A549 (cell line): ENCODE measurements around the gene GPR158.

Experiments used
- BHLHE40 ChIP-seq: IDR thresholded peaks from 2 replicates; pipeline ENCODE4 v1.6.1; 2012; ENCODE audit warnings: low read depth, low read length, inconsistent platforms
- FOSL2 ChIP-seq, 2 experiments: fragments of 450-650 bp in 1 of 2; fragments of >200 bp in 1 of 2; sonication (Bioruptor Twin) in 1 of 2; formaldehyde crosslinking; IDR thresholded peaks; 2 replicates each; pipeline versions ENCODE4 v1.5.0 to v1.6.1; 2016 to 2020; ENCODE audit warnings: mild to moderate bottlenecking in 1 of 2, moderate library complexity in 1 of 2
- HEYL ChIP-seq: fragments of 250-450 bp; sonication (Bioruptor Pico); IDR thresholded peaks from 2 replicates; pipeline ENCODE4 v1.8.0; 2021; ENCODE audit warnings: mild to moderate bottlenecking, moderate library complexity
- NR3C1 ChIP-seq: fragments of >200 bp; sonication (Bioruptor Twin); formaldehyde crosslinking; IDR thresholded peaks from 3 replicates; pipeline ENCODE4 v1.6.1; 2017
- POLR2A ChIP-seq: IDR thresholded peaks from 2 replicates; pipeline ENCODE4 v1.6.1; 2012; ENCODE audit warnings: mild to moderate bottlenecking, low read length
- RFX5 ChIP-seq: fragments of 450-650 bp; IDR thresholded peaks from 2 replicates; pipeline ENCODE4 v1.7.1; 2014; ENCODE audit warnings: antibody characterized with exemption, mild to moderate bottlenecking, moderate library complexity
- SMC3 ChIP-seq: fragments of >200 bp; sonication (Bioruptor Twin); formaldehyde crosslinking; IDR thresholded peaks from 3 replicates; pipeline ENCODE4 v1.6.1; 2018; ENCODE audit warnings: inconsistent platforms
- TFCP2L1 ChIP-seq: fragments of 250-450 bp; sonication (Bioruptor Pico); IDR thresholded peaks from 2 replicates; pipeline ENCODE4 v1.5.0; 2021; ENCODE audit warnings: mild to moderate bottlenecking
- TP53 ChIP-seq: fragments of 250-450 bp; sonication (Bioruptor Pico); IDR thresholded peaks from 2 replicates; pipeline ENCODE4 v1.5.0; 2021; ENCODE audit warnings: mild to moderate bottlenecking, moderate library complexity
- ZFP36 ChIP-seq: fragments of 450-650 bp; IDR thresholded peaks from 2 replicates; pipeline ENCODE4 v1.6.1; 2014; ENCODE audit warnings: borderline replicate concordance; ENCODE audit not compliant: partially characterized antibody
- TF ChIP-seq, protein P1 (sequence below): fragments of >200 bp; sonication (Bioruptor Twin); formaldehyde crosslinking; IDR thresholded peaks from 3 replicates; pipeline ENCODE4 v1.5.1; 2016
- TF ChIP-seq, protein P2 (sequence below): fragments of 150-350 bp; IDR thresholded peaks from 2 replicates; pipeline ENCODE4 v1.6.1; 2014; ENCODE audit warnings: low read depth, mild to moderate bottlenecking, low read length
- TF ChIP-seq, protein P3 (sequence below): fragments of 450-650 bp; IDR thresholded peaks from 2 replicates; pipeline ENCODE4 v1.6.1; 2014; ENCODE audit warnings: antibody characterized with exemption

DNA sequence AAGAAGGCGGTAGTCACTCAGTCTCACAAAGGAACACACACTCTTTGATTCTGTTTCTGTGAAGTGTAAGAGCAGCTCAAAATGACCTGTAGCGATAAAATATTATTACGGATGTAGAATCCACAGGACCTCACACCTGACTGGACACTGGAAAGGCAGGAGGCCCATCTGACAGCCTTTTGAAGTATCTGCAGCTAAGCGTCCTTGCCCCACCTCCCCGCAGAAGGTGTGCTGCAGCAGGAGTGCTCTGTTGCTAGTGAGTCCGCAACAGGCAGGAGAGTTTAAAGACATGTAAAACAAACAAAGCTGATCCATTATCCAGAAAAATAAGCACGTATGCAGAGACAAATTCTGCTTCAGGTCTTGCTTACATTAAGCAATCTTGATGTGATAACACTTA is 355.5 kb downstream of the GPR158 start:
- TF ChIP-seq, protein P1, sequence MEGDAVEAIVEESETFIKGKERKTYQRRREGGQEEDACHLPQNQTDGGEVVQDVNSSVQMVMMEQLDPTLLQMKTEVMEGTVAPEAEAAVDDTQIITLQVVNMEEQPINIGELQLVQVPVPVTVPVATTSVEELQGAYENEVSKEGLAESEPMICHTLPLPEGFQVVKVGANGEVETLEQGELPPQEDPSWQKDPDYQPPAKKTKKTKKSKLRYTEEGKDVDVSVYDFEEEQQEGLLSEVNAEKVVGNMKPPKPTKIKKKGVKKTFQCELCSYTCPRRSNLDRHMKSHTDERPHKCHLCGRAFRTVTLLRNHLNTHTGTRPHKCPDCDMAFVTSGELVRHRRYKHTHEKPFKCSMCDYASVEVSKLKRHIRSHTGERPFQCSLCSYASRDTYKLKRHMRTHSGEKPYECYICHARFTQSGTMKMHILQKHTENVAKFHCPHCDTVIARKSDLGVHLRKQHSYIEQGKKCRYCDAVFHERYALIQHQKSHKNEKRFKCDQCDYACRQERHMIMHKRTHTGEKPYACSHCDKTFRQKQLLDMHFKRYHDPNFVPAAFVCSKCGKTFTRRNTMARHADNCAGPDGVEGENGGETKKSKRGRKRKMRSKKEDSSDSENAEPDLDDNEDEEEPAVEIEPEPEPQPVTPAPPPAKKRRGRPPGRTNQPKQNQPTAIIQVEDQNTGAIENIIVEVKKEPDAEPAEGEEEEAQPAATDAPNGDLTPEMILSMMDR: no peak
- TF ChIP-seq FOSL2 (IDR thresholded peaks at IDR 0.05) (no peak), FOSL2 (CRISPR knock-in tag; IDR thresholded peaks at IDR 0.05) (no peak), POLR2A (no peak), NR3C1 (no peak), TP53 (CRISPR knock-in tag) (no peak), SMC3 (no peak), ZFP36 (no peak), TFCP2L1 (CRISPR knock-in tag) (no peak), BHLHE40 (no peak), RFX5 (no peak), HEYL (CRISPR knock-in tag) (no peak)
- TF ChIP-seq, protein P2, sequence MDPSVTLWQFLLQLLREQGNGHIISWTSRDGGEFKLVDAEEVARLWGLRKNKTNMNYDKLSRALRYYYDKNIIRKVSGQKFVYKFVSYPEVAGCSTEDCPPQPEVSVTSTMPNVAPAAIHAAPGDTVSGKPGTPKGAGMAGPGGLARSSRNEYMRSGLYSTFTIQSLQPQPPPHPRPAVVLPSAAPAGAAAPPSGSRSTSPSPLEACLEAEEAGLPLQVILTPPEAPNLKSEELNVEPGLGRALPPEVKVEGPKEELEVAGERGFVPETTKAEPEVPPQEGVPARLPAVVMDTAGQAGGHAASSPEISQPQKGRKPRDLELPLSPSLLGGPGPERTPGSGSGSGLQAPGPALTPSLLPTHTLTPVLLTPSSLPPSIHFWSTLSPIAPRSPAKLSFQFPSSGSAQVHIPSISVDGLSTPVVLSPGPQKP: no peak
- TF ChIP-seq, protein P3, sequence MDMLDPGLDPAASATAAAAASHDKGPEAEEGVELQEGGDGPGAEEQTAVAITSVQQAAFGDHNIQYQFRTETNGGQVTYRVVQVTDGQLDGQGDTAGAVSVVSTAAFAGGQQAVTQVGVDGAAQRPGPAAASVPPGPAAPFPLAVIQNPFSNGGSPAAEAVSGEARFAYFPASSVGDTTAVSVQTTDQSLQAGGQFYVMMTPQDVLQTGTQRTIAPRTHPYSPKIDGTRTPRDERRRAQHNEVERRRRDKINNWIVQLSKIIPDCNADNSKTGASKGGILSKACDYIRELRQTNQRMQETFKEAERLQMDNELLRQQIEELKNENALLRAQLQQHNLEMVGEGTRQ: no peak
